Effector memory CD4-positive, alpha-beta T cell (primary cell): ENCODE data around the gene FARS2.

Experiments
- DNase-seq, 3 donors: peaks; one replicate each; pipeline ENCODE4 v3.0.0-alpha.2; 2020
- H3K27ac ChIP-seq: 2 replicates; pipeline ENCODE4 v1.7.0; 2013; ENCODE audit warnings: mild to moderate bottlenecking, low read length, moderate library complexity; ENCODE audit not compliant: insufficient read depth, poor library complexity, severe bottlenecking
- H3K27me3 ChIP-seq: replicated peaks from 2 replicates; pipeline ENCODE4 v1.7.0; 2013; ENCODE audit warnings: mild to moderate bottlenecking, low read length; ENCODE audit not compliant: insufficient read depth, control insufficient read depth, poor library complexity, severe bottlenecking
- H3K36me3 ChIP-seq: 2 replicates; pipeline ENCODE4 v1.7.0; 2013; ENCODE audit warnings: mild to moderate bottlenecking, low read length, moderate library complexity; ENCODE audit not compliant: control insufficient read depth, insufficient read depth
- H3K4me1 ChIP-seq: 2 replicates; pipeline ENCODE4 v1.7.0; 2013; ENCODE audit warnings: low read length, mild to moderate bottlenecking; ENCODE audit not compliant: control insufficient read depth, insufficient read depth, poor library complexity, severe bottlenecking
- H3K4me3 ChIP-seq: 2 replicates; pipeline ENCODE4 v1.7.0; 2013; ENCODE audit warnings: low read length, low read depth, mild to moderate bottlenecking; ENCODE audit not compliant: insufficient read depth, poor library complexity, severe bottlenecking
- H3K9me3 ChIP-seq: 2 replicates; pipeline ENCODE4 v1.7.0; 2013; ENCODE audit warnings: mild to moderate bottlenecking, low read length, moderate library complexity; ENCODE audit not compliant: control insufficient read depth

Gene FARS2

DNA sequence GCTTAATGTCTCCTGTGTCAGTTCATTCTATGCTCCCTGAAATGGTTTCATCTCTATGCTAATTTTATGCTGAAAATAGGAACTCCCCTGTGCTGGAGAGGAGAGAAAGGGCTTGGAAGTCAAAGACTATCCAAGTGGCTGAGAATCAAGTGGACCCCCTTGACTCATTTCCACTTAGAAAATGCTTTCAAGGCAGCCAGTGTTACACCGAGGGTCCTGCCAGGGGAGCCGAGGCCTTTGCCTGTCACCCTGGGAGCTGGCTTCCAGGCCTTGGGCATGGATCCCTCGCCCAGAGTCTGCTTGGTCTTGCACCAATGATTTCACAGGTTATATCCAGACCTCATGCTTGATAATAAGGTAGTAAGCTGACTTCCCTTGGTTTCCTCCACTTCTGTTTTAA, 402.8 kb downstream of the FARS2 start:
- no peak overlapping the region for H3K27ac ChIP-seq
- no peaks in the 10 kb centered on the region for H3K9me3 ChIP-seq
- DNase-seq, result no peak
- no peak overlapping the region for H3K4me3 ChIP-seq
- peaks cover 23% of the 10 kb centered on the region for H3K4me1 ChIP-seq
- H3K36me3 ChIP-seq, result no peaks in the 10 kb centered on the region
- no peaks in the 10 kb centered on the region for H3K27me3 ChIP-seq

DNA sequence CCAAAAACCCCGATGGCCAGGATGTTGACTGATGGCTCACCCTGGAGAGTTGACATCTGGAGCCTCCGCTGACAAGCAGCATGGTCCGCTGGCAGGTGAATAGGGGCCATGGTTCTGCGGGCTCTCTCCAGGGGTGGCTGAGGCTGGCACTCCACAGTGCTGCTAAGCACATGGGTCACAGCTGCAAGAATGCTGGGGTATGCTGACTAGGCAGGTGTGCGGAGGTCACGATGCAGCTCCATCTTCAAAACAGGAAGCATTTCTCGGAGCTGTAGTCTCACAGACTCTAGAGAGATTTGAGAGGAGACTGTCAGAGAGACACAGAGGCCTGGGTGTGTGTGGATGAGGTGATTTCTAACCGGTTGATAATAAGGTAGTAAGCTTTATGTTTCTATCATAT, 403.9 kb downstream of the FARS2 start:
- Histone ChIP-seq H3K27me3 (no peaks in the 10 kb centered on the region), H3K4me3 (no peak overlapping the region), H3K36me3 (no peaks in the 10 kb centered on the region), H3K27ac (peak overlapping the region; percentile 3), H3K9me3 (no peaks in the 10 kb centered on the region), H3K4me1 (peaks cover 23% of the 10 kb centered on the region)
- no peak for DNase-seq

DNA sequence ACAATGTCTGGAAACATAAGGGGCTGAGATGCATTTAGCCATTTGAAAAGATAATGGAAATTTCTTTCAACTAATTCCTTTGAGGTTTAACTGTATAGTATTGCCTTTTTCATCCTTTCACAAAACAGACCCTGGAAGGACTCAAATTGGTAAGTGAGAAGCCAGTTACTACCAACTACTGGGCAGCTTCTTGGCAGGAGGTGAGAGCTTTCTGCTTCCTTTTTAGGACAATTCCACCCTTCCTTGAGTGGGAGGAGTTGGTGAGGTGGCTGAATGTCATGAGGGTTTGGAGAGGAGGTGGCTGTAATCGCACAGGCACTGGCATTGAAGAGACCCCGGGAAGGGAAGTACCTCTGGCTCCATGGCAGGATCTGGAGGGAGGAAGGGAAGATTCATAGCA, 404.4 kb downstream of the FARS2 start:
- Histone ChIP-seq H3K36me3 (no peaks in the 10 kb centered on the region), H3K4me1 (peaks cover 23% of the 10 kb centered on the region), H3K27me3 (no peaks in the 10 kb centered on the region), H3K27ac (no peak overlapping the region), H3K9me3 (no peaks in the 10 kb centered on the region), H3K4me3 (no peak overlapping the region)
- no peak for DNase-seq

DNA sequence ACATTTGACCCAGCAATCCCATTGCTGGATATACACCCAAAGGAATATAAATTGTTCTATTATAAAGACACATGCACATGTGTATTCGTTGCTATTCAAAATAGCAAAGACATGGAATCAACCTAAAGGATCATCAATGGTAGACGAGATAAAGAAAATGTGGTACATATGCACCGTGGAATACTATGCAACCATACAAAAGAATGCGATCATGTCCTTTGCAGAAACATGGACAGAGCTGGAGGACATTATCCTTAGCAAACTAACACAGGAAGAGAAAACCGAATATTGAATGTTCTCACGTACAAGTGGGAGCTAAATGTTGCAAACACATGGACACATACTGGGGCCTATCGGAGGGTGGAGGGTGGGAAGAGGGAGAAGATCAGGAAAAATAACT, 405.4 kb downstream of the FARS2 start:
- Histone ChIP-seq H3K27ac (no peak overlapping the region), H3K4me1 (peaks cover 23% of the 10 kb centered on the region), H3K4me3 (no peak overlapping the region), H3K9me3 (no peaks in the 10 kb centered on the region), H3K36me3 (no peaks in the 10 kb centered on the region), H3K27me3 (no peaks in the 10 kb centered on the region)
- no peak for DNase-seq

DNA sequence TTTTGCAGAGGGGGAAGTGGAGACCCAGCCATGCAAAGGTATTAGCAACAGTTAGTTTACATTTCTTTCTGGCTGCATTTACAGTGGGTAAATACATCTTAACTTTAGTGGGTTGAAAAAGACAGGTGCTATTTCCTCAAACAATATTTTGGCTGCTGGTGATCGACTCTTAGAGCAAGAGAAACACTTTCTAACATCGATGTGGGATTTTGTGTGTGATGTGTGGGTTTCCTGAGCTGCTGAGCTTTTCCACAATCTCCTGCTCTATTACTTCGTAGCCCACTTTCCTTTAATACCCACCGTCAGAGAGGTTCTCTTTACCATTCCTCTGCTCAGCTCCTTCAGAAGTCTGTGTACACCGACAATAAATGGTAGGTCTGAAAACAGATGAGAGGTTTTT, 406.4 kb downstream of the FARS2 start:
- no peaks in the 10 kb centered on the region for H3K36me3 ChIP-seq
- H3K9me3 ChIP-seq, result no peaks in the 10 kb centered on the region
- no peaks in the 10 kb centered on the region for H3K27me3 ChIP-seq
- DNase-seq, result no peak
- H3K4me3 ChIP-seq, result peak overlapping the region; percentile 3
- H3K4me1 ChIP-seq, result peaks cover 23% of the 10 kb centered on the region
- no peak overlapping the region for H3K27ac ChIP-seq

DNA sequence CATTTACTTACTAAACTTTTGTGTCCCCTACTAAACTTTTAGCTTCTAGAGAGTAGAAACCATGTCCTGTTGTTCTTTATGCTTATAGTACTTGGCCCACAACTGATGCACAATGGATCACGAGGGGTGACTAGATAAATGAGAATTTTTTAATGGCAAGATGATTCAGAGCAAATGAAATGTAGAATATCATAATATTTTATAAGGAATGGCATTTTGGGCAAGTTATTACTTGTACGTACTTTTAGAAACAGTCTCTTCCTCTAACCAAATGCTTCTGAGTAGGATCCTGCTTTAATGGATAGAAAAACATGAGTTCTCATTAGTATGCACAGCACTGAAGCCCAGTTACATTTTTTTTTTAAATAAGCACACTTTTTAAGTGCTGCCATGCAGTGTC, 409.1 kb downstream of the FARS2 start:
- H3K36me3 ChIP-seq, result no peaks in the 10 kb centered on the region
- peaks cover 15% of the 10 kb centered on the region for H3K4me1 ChIP-seq
- no peaks in the 10 kb centered on the region for H3K9me3 ChIP-seq
- no peak overlapping the region for H3K27ac ChIP-seq
- no peak overlapping the region for H3K4me3 ChIP-seq
- no peaks in the 10 kb centered on the region for H3K27me3 ChIP-seq
- DNase-seq, result no peak

DNA sequence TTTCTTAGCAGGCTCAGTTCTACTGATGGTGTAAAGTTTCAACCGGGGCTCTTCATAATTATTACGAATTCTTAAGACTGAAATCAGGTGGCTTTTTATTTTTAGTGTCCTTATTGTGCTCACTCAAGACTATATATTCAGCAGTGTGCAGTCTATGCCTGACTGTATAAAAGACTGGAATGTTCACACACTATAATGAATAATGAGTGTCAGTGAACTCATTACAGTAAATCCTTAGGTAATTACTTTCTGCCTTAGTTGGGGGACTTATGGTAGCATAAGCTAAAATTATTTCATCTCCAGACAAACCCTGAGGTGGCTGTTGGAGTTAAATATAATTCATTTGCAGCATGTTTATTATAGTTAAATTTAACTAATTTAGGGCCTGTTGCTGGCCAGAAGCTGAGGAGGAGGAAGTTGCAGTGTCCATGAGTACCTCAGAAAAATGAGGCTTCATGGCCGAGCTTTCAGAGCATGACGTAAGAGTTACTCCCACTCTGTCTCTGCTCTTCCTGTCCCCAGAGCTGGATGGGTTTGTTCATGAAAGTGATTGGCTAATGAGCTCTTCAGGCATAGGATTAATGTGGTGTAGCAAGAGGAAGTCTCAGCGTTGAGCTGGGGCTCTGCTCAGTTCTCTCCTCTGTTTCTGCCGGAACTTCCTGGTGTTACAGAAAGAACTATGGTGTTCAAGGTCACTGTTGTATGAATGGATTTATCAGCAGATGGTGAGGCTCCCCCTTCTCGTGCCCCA, 409.7 kb downstream of the FARS2 start:
- no peak for DNase-seq
- no peaks in the 10 kb centered on the region for H3K27me3 ChIP-seq
- no peaks in the 10 kb centered on the region for H3K9me3 ChIP-seq
- H3K4me1 ChIP-seq, result peaks cover 9% of the 10 kb centered on the region
- no peak overlapping the region for H3K27ac ChIP-seq
- H3K4me3 ChIP-seq, result no peak overlapping the region
- H3K36me3 ChIP-seq, result no peaks in the 10 kb centered on the region

DNA sequence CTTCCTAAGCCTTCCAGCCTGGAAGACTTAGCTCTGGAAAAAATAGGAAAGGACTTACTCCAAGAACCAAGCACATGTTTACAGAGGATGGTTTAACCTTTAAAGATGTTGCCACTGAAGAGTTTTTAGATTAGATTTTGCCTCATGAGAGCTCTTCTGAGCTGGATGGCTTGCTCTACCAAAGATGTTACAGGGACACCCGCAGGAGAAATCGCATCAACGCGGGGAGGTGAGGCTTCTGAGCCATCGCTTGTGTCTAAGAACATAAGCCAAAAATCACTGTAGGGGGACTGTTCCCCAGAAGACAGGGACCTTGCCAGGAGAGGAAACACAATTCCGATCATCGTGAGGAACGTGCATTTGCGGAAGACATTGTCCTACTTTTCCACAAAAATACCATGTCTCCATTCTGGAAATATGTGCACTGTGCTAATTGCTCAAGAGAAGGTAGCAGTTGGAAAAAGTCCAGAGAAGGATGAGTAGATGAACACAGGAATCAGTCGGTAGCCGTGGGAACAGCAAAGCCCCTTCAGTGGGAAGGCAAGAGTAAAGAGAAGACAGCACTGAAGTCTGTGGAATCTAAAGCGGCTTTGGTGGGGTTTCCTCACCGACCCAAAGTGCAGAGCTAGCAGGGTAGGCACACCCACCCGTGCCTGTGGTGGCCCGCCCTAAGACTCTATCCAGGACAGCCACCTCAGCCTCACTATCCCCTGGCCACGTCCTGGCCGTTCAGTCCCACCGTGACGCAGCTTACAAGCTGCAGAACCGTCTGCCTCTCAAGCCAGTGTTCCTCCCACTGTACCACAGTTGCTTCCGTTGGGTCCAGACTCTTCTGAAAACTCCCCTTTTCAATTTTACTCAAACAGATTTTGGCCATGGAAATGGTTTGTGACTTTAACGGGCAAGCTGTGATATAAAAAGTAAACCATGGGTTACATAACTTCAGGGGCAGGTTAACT, 410.6 kb downstream of the FARS2 start:
- H3K4me3 ChIP-seq, result no peak overlapping the region
- H3K36me3 ChIP-seq, result no peaks in the 10 kb centered on the region
- no peak for DNase-seq
- H3K27me3 ChIP-seq, result no peaks in the 10 kb centered on the region
- H3K27ac ChIP-seq, result no peak overlapping the region
- H3K4me1 ChIP-seq, result peaks cover 8% of the 10 kb centered on the region
- no peaks in the 10 kb centered on the region for H3K9me3 ChIP-seq

DNA sequence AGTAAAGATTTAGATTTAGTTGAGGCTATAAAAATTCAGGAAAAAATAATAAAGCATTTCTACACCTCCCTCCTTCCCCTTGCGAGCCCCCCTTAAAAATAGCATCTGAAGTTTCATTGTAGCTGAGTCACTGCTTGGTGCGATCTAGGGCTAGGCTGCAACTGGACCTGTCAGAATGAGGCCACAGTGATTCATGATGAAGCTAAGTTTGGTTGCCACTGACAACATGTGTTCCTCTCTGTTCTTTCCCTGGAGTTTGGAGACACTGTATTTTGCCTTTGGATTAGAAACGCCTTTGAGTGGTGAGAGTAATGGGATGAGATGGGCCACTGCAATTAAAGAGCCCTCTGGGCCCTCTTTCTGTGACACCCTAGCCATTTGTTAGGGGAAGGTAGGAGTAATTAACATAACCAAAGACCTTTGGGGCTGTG, 411.3 kb downstream of the FARS2 start:
- Histone ChIP-seq H3K27ac (no peak overlapping the region), H3K36me3 (no peaks in the 10 kb centered on the region), H3K4me1 (peaks cover 4% of the 10 kb centered on the region), H3K4me3 (no peak overlapping the region), H3K27me3 (no peaks in the 10 kb centered on the region), H3K9me3 (no peaks in the 10 kb centered on the region)
- DNase-seq, result no peak
